HG03060 (cell line): ENCODE results near the gene KLHL40.

Source experiments
- ATAC-seq: cut with Tn5 transposase; IDR thresholded peaks from one replicate; pipeline ENCODE4 v1.9.1; 2021; ENCODE audit warnings: low read depth, moderate number of reproducible peaks; ENCODE audit not compliant: unreplicated experiment

The KLHL40 gene

DNA sequence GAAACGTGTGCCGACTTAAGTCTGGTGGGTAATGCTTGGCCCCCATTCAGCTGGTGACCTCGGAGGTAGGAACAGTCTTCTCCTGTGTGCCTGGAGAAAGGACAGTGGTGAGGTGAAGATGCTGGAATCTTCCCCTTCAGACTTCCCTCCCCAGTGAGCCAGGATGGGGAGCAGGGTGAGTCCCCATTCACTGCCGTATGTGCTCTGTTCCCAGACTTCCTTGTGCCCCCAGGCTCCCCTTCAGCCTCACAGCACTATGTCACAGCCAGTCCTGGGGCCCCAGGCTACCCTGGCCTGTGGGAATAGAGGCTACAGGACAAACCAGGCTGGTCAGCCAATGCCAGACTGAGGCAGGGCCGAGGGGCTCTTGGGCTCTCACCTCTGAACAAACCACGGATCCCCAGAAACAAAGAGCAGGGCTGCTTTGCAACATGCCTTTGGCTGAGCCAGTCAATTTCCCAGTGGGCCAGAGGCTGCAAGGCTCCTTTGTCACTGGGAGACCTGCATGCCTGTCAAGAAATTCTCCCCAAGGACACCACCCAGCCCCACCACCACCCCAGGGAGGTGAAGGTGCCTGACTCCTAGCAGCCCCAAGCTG is 49.0 kb downstream of the KLHL40 start:
- no peak for ATAC-seq

DNA sequence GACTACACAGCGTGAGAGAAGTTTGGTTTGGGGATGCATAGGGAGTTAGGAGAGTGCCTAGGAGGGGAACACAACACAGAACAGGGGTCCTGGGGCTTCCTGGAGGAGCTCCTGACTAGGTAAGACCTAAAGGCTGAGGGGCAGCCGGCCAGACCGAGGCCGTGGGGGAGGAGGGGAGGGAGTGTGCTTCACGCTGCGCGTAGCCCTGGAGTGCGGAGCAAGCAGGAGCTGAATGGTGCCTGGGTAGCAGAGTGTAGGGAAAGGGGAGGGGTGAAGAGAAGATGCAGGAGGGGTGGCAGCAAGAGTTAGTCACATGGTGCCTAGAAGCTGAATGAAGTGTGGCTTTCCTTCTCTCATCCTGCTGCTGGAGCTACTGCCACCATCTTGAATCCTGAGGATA is 49.7 kb downstream of the KLHL40 start:
- no peak for ATAC-seq

DNA sequence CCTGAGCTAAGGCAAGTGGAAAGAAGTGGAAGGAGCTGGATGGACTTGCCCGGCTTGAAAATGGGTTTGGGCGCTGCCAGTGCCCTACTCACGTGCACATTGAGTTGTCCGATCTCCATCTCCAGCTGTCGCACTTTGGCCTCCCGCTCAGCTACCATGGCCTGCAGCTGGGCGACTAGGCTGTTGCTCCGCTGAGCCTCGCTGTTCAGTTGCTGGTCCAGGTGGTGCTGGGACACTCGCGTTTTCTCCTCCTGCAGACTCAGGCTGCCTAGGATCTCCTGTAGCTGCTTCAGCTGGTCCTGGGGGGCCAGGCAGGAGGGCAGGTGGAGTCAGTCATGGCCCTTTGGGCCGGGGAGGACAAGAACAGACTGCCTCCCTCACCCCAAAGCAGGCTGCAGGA is 50.3 kb downstream of the KLHL40 start:
- no peak for ATAC-seq

DNA sequence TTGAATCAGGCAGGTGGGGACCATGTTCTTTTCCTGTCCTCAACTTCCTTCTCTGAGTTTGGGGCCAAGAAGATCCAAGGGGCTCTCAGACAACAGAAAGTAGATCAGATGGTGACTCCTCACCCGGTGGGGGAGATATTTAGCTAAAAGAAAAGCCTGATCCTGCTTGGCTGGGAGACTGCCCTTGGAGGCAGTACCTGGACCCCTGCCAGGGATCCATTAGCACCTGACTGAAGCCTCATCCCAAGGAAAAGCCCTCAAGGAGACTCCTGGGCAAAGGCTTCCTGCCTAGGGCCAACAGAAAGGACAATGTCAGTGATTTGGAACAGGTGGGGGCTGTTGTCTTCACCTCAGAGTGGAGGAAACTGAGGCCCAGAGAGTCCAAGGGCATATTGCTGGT is 50.7 kb downstream of the KLHL40 start:
- ATAC-seq: no peak

DNA sequence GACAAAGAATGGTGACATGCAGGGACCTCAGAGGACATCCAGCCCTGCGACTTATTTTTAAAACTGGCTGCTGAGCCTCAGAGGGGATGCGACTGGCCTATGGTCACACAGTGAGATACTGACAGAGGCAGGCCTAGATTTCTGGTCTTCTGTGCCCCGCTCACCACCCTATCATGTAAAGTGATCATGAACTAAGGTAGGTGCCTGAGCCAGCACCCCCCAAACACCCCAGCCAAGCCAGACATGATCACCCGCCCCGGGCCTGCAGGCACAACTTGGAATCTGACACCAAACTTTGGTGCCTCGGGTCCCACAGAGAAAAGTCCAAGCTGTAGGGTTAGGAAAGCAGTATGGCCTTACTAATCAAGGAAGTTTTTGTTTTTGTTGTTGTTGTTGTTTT is 51.2 kb downstream of the KLHL40 start:
- ATAC-seq: no peak

DNA sequence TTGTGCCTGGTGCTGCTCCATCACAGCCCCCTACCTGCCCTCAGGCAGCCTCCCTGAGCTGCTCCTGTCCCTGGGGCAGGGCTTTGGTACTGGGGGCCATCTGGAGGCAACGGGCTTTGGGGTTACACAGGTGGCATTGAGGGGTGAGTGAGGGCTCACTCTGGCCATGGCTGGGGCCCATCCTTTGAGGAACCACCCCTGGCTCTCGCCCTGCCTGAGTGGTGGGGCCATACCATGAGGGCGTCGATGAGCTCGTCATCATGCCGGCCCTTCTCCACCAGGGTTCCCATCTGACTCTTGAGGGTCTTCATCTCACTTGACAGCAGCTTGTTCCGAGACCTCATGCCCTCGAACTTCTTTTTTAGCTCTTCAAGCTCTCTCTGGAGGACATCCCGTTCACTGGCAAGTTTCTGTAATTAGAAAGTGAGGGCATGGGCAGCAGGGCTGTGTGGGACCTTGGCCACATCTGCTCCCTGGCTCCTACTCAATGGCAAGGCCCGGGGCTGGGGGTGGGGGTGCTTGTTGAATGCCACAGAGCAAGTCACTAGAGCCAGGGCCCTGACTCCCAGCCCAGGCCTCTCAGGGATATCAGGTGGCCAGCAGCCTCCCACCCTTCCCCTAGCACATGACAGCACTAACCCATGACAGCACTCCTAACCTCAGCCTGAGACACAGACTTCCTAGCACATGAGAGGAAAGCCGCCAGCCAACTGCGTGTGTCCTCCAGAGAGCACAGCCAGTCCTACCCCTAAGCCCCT is 54.2 kb downstream of the KLHL40 start:
- ATAC-seq: no peak

DNA sequence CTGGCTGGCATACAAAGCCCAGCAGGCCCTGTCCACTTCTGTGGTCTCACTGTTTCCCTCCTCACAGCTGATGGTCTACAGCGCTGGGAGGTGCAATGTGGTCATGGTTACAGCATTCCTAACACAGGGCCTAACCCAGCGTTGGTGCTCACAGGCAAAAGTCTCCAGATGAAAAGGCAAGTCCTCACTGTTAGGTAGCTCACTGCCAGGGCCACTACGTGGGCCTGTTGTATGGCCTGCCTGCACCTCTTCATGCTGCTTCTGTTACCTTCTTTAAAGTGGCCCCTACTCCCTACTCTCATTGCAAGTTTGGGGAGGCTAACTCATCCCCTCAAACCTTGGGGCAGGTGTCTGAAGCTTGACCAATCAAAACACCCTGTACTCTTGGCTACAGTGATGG is 56.5 kb downstream of the KLHL40 start:
- no peak for ATAC-seq
